ENCODE measurements around the gene MTMR10.

The MTMR10 gene

DNA sequence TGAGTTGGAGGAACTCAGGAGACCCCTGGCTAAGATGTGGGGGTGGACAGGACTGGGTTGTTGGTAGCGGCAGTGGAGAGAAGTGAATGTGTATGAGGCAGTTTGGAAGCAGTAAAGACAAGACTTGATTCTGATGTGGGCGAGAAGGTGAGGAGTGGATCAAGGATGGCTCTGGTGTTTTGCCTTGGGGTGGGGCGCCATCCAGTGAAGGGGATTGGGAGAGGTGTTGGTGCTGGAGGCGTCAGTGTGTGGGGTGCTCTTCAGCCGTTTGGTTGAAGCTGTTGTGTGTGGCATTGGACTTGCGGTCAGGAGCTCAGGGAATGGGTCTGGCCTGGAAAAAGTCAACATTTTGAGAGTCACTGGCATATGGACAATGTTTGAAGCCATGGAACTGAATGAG lies 74.4 kb downstream of the MTMR10 start:
- no peak for DNase-seq (ENCODE audit: low read depth)
- no peak overlapping the region for H3K4me3 ChIP-seq (ENCODE audit: low read length)
- TF ChIP-seq, protein P1, sequence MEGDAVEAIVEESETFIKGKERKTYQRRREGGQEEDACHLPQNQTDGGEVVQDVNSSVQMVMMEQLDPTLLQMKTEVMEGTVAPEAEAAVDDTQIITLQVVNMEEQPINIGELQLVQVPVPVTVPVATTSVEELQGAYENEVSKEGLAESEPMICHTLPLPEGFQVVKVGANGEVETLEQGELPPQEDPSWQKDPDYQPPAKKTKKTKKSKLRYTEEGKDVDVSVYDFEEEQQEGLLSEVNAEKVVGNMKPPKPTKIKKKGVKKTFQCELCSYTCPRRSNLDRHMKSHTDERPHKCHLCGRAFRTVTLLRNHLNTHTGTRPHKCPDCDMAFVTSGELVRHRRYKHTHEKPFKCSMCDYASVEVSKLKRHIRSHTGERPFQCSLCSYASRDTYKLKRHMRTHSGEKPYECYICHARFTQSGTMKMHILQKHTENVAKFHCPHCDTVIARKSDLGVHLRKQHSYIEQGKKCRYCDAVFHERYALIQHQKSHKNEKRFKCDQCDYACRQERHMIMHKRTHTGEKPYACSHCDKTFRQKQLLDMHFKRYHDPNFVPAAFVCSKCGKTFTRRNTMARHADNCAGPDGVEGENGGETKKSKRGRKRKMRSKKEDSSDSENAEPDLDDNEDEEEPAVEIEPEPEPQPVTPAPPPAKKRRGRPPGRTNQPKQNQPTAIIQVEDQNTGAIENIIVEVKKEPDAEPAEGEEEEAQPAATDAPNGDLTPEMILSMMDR (conservative IDR thresholded peaks at IDR 0.05; ENCODE audit: low read length), result no peak

DNA sequence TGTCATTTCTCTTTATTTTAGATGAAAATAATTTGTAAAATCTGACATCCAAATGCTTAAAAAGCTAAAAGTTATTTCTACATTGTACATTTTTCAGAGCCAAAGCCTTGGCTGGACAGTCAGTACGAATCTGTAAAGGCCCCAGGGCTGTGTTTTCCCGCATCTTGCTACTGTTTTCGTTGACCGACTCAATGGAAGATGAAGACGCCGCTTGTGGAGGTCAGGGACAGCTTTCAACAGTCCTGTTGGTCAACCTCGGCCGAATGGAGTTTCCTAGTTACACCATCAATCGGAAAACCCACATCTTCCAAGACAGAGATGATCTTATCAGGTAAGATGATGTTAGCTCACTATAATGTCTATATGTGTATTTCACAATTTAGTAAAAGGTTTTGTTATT lies 77.7 kb downstream of the MTMR10 start:
- H3K4me3 ChIP-seq (ENCODE audit: low read length), result no peak overlapping the region
- no peak for DNase-seq (ENCODE audit: low read depth)
- TF ChIP-seq, protein P1 (conservative IDR thresholded peaks at IDR 0.05; ENCODE audit: low read length), result no peak

DNA sequence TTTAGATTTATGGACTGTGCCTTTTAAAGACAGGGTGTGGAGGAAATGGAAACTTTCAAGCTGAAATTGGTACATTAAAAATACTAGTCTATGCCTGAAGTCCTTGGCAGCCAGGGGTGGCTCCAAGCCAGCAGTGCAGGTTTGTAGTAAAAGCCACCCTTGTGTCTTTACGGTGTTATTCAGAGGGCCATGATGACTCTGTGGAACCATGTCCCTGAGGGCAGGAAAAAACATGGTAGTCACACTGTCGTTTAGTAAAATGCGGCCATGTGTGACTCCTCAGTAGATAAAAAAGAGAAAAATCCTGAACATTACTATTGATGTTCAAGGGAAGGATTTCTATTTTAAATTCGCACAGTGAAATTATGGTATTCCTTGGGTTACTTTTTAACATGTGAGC lies 85.1 kb downstream of the MTMR10 start:
- TF ChIP-seq, protein P1 (conservative IDR thresholded peaks at IDR 0.05; ENCODE audit: low read length), result no peak
- DNase-seq (ENCODE audit: low read depth), result no peak

DNA sequence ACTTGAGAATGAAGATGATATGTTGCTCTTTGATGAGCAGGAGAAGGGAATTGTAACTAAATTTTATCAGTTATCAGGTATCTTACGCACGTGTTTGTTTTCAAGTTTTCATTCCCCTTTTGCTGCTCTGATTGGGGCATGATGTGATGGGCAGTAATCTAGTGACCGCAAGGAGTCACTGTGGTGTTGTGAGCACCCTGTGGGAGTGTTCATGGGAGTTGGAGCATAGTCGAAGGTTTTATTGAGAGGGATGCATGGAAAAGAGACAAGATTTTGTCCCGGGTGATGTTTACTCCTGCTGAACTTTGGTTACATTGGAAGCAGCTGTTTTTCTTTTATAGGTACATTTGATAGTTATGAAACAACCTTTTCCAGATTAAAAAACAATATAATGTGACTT lies 85.6 kb downstream of the MTMR10 start:
- no peak for DNase-seq (ENCODE audit: low read depth)
- H3K4me3 ChIP-seq (ENCODE audit: low read length), result no peak overlapping the region
- TF ChIP-seq, protein P1 (conservative IDR thresholded peaks at IDR 0.05; ENCODE audit: low read length), result no peak

More for the DNA sequence above, 85.1 kb downstream of the MTMR10 start:
- H3K4me3 ChIP-seq (ENCODE audit: low read length), result no peak overlapping the region

DNA sequence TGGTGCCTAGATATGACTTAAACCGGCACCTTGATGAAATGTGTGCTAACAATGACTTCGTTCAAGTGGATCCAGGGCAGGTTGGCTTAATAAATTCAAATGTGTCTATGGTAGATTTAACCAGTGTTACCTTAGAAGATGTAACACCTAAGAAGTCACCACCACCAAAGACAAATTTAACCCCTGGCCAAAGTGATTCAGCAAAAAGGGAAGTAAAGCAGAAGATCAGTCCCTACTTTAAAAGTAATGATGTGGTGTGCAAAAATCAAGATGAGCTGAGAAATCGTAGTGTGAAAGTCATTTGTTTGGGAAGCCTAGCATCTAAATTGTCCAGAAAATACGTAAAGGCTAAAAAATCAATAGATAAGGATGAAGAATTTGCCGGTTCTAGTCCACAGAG lies 86.6 kb downstream of the MTMR10 start:
- no peak for DNase-seq (ENCODE audit: low read depth)
- TF ChIP-seq, protein P1 (conservative IDR thresholded peaks at IDR 0.05; ENCODE audit: low read length), result no peak
- no peak overlapping the region; the same call in 1 of the 2 replicates for H3K4me3 ChIP-seq (ENCODE audit: low read length)

DNA sequence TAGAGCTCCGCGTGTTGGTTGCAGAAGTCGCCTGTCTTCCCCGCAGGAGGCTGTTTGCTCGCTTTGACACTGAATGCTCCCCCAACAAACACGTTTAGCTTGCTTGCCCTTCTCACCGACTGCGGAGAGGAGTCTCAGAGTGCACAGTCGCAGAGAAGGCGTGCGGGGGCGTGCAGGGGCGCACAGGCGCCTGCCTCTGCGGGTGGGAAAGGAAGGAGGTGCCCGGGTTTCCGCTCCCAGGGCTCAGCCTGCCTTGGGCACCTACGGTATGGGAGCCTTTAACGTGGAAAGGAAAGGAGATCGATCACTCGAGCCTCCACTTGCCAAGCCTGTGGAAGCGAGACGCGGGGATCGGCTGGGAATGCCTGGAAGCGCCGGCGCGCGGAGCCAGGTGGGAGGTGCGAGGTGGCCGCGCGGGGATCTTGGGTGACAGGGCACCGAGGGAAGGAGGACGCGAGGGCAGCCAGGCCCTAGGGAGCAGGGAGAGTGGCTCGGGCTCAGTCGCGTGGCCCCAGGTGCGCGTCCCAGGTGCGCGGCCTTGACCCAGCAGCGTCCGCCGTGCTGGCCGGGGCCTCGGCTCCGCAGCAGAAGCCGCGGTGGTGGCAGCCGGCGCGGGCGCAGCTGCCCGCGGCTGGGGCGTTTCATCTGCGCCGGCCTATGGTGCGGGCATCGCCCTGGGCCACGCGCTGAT lies 87.8 kb downstream of the MTMR10 start, which contains the start of gene FAN1:
FAN1 (plus strand) TSS at position 419 of the 691 bp plus-strand sequence. CDS start 749 bp downstream, outside the sequence.
- TF ChIP-seq, protein P1 (conservative IDR thresholded peaks at IDR 0.05; ENCODE audit: low read length), result no peak
- peak within 1 kb of the TSS; percentile 94 for H3K4me3 ChIP-seq (ENCODE audit: low read length)
- peak; percentile 83 for DNase-seq (ENCODE audit: low read depth)

DNA sequence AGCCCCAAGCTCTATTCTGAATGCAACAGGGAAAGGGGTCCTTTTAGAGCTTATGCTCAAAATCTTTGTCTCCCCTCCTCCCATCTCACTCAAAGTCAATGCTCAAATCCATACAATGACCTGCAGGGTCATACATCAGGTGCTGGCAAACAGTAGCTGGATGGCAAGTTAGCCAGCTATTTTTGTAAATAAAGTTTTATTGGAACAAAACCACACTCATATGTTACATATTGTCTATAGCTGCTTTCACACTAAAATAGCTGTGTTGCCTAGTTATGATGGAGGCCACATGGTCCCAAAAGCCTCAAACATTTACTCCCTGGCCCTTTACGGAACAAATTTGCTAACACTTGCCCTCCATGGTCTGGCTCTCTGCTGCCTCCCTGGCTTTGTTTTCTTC lies 89.5 kb downstream of the MTMR10 start:
- DNase-seq (ENCODE audit: low read depth), result no peak
- TF ChIP-seq, protein P1 (conservative IDR thresholded peaks at IDR 0.05; ENCODE audit: low read length), result no peak
- H3K4me3 ChIP-seq (ENCODE audit: low read length), result no peak overlapping the region

All from AG10803 (cell line).